OCI-LY3 (cell line): ENCODE data around the gene UST.

Experiments
- H2AFZ ChIP-seq: fragments of 200-600, 300-600 bp; shearing (Covaris generic); 2 replicates; pipeline ENCODE4 v1.6.0; 2014; ENCODE audit warnings: antibody characterized with exemption, low read depth, low read length
- H3K27ac ChIP-seq: fragments of 200-600, 300-600 bp; sonication (generic); 2 replicates; pipeline ENCODE4 v1.5.1; 2014; ENCODE audit warnings: mild to moderate bottlenecking, low read length, moderate library complexity, mixed read lengths
- H3K27me3 ChIP-seq: fragments of 200-600, 300-600 bp; sonication (generic); 2 replicates; pipeline ENCODE4 v1.6.1; 2014; ENCODE audit warnings: low read depth, low read length, mixed read lengths
- H3K36me3 ChIP-seq: fragments of 200-600, 300-600 bp; sonication (generic); replicated peaks from 2 replicates; pipeline ENCODE3; 2014; ENCODE audit warnings: low read depth, low read length, mixed read lengths
- H3K4me1 ChIP-seq: fragments of 300-600, 200-600 bp; sonication (generic); 2 replicates; pipeline ENCODE4 v1.6.1; 2014; ENCODE audit warnings: low read length, mixed read lengths
- H3K4me2 ChIP-seq: fragments of 200-600, 300-600 bp; sonication (generic); 2 replicates; pipeline ENCODE4 v1.6.1; 2014; ENCODE audit warnings: low read length, mixed read lengths
- H3K4me3 ChIP-seq: fragments of 300-600, 200-600 bp; sonication (generic); 2 replicates; pipeline ENCODE4 v1.5.1; 2014; ENCODE audit warnings: antibody characterized with exemption, mild to moderate bottlenecking, low read length, moderate library complexity
- H3K79me2 ChIP-seq: fragments of 300-600, 200-600 bp; shearing (Covaris generic); 2 replicates; pipeline ENCODE4 v1.6.1; 2014; ENCODE audit warnings: mild to moderate bottlenecking, low read length, mixed read lengths
- H3K9ac ChIP-seq: fragments of 300-600, 200-600 bp; shearing (Covaris generic); 2 replicates; pipeline ENCODE4 v1.6.0; 2014; ENCODE audit warnings: mild to moderate bottlenecking, low read length, moderate library complexity
- H3K9me3 ChIP-seq: fragments of 200-600, 300-600 bp; shearing (Covaris generic); 2 replicates; pipeline ENCODE4 v1.6.1; 2014; ENCODE audit warnings: low read length, mixed read lengths; ENCODE audit not compliant: insufficient read depth
- H4K20me1 ChIP-seq: fragments of 200-600, 300-600 bp; sonication (generic); 2 replicates; pipeline ENCODE4 v1.6.1; 2016; ENCODE audit warnings: low read length, mixed read lengths; ENCODE audit not compliant: insufficient read depth
- EZH2phosphoT487 ChIP-seq: fragments of 200-600 bp; shearing (Covaris generic); IDR thresholded peaks from 2 replicates; pipeline ENCODE4 v1.6.1; 2018; ENCODE audit warnings: antibody characterized with exemption, mixed run types, low read depth
- TF ChIP-seq, protein P1 (sequence below): fragments of 200-600, 300-600 bp; sonication (generic); IDR thresholded peaks from 2 replicates; pipeline ENCODE4 v1.5.1; 2014; ENCODE audit warnings: antibody characterized with exemption, low read length, low read depth

UST gene

DNA sequence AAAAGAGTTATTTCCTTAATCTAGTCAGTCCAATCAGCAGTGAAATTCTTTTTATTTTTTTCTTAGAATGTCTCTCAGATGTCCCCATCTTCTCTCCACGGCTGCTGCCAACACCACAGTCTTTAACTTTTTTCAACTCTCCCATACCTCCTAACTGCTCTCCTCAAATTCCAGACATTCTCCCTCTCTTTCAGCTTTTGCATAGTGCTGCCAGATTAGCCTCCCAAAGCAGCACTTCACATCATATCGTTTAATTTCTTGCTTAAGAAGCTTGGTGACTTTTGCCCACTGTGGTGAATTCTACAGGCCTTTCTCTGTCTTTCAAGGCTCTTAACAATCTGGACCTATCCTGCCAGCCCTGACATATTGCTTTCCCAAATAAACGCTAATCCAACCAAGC lies 233.4 kb downstream of the UST start:
- H3K36me3 ChIP-seq, result no peaks in the 10 kb centered on the region
- no peak overlapping the region for H2AFZ ChIP-seq
- no peaks in the 10 kb centered on the region for H3K4me1 ChIP-seq
- no peaks in the 10 kb centered on the region for H3K9me3 ChIP-seq
- H3K4me2 ChIP-seq, result no peak overlapping the region
- TF ChIP-seq, protein P1, sequence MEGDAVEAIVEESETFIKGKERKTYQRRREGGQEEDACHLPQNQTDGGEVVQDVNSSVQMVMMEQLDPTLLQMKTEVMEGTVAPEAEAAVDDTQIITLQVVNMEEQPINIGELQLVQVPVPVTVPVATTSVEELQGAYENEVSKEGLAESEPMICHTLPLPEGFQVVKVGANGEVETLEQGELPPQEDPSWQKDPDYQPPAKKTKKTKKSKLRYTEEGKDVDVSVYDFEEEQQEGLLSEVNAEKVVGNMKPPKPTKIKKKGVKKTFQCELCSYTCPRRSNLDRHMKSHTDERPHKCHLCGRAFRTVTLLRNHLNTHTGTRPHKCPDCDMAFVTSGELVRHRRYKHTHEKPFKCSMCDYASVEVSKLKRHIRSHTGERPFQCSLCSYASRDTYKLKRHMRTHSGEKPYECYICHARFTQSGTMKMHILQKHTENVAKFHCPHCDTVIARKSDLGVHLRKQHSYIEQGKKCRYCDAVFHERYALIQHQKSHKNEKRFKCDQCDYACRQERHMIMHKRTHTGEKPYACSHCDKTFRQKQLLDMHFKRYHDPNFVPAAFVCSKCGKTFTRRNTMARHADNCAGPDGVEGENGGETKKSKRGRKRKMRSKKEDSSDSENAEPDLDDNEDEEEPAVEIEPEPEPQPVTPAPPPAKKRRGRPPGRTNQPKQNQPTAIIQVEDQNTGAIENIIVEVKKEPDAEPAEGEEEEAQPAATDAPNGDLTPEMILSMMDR, result no peak
- no peaks in the 10 kb centered on the region for H3K79me2 ChIP-seq
- no peaks in the 10 kb centered on the region for H4K20me1 ChIP-seq
- H3K27ac ChIP-seq, result no peak overlapping the region
- no peak overlapping the region for H3K9ac ChIP-seq
- H3K4me3 ChIP-seq, result no peak overlapping the region
- no peaks in the 10 kb centered on the region for H3K27me3 ChIP-seq

DNA sequence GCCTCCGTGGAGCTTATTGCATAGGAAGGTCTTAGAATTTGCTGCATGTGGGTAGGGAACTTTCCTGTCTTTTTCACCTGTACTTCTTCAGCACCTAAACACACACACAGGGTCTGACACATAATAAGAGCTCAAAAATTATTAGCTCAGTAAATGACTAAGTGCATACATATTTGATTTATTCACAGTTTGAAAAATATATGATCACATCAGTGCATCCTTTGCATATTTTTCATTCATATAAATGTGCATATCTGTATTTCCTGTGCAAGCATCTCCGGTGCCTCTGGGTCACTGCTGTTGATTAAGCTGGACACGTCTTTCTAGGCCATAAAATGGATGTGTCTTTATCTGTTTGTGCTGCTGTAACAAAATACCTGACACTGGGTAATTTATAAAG lies 234.7 kb downstream of the UST start:
- Histone ChIP-seq H3K4me3 (no peak overlapping the region), H2AFZ (no peak overlapping the region), H3K36me3 (no peaks in the 10 kb centered on the region), H3K9me3 (no peaks in the 10 kb centered on the region), H3K27me3 (no peaks in the 10 kb centered on the region), H3K4me2 (no peak overlapping the region), H3K9ac (no peak overlapping the region), H3K79me2 (no peaks in the 10 kb centered on the region), H3K27ac (no peak overlapping the region), H4K20me1 (no peaks in the 10 kb centered on the region), H3K4me1 (no peaks in the 10 kb centered on the region)
- TF ChIP-seq, protein P1, result no peak
- TF ChIP-seq EZH2phosphoT487, result no peak

DNA sequence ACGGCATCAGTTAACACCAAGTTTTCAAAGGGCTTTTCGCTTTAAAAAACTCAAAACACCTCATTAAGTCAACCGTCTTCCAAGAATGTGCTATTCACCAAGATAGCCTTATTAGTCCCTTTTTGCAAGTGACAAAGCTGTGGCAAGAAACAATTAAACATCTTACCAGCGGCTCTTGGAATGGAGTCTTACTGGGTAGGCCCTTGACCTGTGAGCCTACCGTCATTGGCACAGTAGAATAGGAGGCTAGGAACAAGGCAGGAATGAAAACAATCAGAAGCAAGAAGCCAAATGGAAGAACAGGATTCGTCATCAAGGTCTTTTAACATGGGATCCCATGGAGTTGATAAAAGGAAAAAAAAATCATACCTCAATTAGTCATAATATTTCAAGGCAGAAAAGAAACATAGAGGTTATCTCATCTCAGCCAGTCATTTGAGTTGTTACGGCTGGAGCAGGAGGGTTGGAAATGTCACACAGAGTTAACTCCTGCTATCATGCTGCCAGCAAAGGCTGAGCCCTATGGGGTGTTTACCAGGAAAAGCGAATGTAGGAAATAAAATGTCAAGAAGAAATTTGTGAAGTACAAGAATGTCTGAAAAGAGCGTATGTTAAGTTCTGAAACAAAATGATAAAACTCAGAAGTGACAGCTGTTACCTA lies 236.4 kb downstream of the UST start:
- peaks cover 8% of the 10 kb centered on the region for H3K4me1 ChIP-seq
- H4K20me1 ChIP-seq, result no peaks in the 10 kb centered on the region; the same call in 1 of the 2 replicates
- no peaks in the 10 kb centered on the region for H3K9me3 ChIP-seq
- H3K4me2 ChIP-seq, result no peak overlapping the region
- no peaks in the 10 kb centered on the region for H3K36me3 ChIP-seq
- no peak overlapping the region for H3K27ac ChIP-seq
- no peak overlapping the region for H3K9ac ChIP-seq
- no peaks in the 10 kb centered on the region for H3K79me2 ChIP-seq
- H3K27me3 ChIP-seq, result no peaks in the 10 kb centered on the region
- no peak overlapping the region for H2AFZ ChIP-seq
- H3K4me3 ChIP-seq, result no peak overlapping the region
- TF ChIP-seq, protein P1, result no peak
- TF ChIP-seq EZH2phosphoT487, result no peak

DNA sequence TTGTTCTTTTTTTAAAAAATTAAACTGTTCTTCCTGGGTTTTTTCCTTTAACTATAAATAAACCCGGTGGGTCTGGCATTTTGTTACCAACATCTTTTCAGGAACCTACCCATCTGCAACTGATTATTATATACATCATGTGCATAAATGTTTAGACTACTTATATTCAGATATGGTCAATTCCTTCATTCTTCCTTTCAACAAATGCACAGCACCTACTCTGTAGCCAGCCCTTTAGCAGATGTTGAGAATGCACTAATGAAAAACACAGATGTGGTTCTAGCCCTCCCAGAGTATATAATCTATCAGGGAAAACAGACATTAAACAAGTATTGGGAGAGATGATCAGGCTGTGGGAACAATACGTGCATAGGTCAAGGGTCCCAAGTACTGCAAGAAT lies 237.1 kb downstream of the UST start:
- no peak overlapping the region for H2AFZ ChIP-seq
- no peaks in the 10 kb centered on the region for H3K9me3 ChIP-seq
- H3K9ac ChIP-seq, result no peak overlapping the region
- H3K4me1 ChIP-seq, result peaks cover 13% of the 10 kb centered on the region
- TF ChIP-seq EZH2phosphoT487, result no peak
- TF ChIP-seq, protein P1, result no peak
- H4K20me1 ChIP-seq, result no peaks in the 10 kb centered on the region; the same call in 1 of the 2 replicates
- H3K27me3 ChIP-seq, result no peaks in the 10 kb centered on the region
- H3K79me2 ChIP-seq, result no peaks in the 10 kb centered on the region
- H3K4me3 ChIP-seq, result no peak overlapping the region
- H3K27ac ChIP-seq, result no peak overlapping the region
- no peak overlapping the region for H3K4me2 ChIP-seq
- H3K36me3 ChIP-seq, result no peaks in the 10 kb centered on the region
